OCI-LY3 (cell line): ENCODE measurements around the gene ADGRG6.

Experiments
- EZH2phosphoT487 ChIP-seq: fragments of 200-600 bp; shearing (Covaris generic); IDR thresholded peaks from 2 replicates; pipeline ENCODE4 v1.6.1; 2018; ENCODE audit warnings: antibody characterized with exemption, mixed run types, low read depth
- TF ChIP-seq, protein P1 (sequence below): fragments of 200-600, 300-600 bp; sonication (generic); IDR thresholded peaks from 2 replicates; pipeline ENCODE4 v1.5.1; 2014; ENCODE audit warnings: antibody characterized with exemption, low read length, low read depth

DNA sequence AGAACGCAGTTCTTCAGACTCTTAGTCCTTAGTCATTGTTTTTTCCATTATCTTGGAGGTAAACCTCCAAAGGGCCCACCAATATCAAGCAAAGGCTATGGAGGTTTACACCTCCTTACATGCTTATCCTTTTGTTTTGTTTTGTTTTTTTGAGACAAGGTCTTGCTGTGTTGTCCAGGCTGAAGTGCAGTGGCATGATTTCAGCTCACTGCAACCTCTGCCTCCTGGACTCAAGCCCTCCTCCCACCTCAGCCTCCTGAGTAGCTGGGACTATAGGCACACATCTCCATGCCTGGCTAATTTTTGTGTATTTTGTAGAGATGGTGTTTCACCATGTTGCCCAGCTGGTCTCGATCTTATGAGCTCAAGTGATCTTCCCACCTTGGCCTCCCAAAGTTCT, 26.3 kb downstream of the ADGRG6 start:
- TF ChIP-seq EZH2phosphoT487, result no peak
- TF ChIP-seq, protein P1, sequence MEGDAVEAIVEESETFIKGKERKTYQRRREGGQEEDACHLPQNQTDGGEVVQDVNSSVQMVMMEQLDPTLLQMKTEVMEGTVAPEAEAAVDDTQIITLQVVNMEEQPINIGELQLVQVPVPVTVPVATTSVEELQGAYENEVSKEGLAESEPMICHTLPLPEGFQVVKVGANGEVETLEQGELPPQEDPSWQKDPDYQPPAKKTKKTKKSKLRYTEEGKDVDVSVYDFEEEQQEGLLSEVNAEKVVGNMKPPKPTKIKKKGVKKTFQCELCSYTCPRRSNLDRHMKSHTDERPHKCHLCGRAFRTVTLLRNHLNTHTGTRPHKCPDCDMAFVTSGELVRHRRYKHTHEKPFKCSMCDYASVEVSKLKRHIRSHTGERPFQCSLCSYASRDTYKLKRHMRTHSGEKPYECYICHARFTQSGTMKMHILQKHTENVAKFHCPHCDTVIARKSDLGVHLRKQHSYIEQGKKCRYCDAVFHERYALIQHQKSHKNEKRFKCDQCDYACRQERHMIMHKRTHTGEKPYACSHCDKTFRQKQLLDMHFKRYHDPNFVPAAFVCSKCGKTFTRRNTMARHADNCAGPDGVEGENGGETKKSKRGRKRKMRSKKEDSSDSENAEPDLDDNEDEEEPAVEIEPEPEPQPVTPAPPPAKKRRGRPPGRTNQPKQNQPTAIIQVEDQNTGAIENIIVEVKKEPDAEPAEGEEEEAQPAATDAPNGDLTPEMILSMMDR, result no peak
